Peyer's patch (tissue), 4 donors: ENCODE results near the gene ALG11.

Source experiments
- CTCF ChIP-seq, 6 experiments: fragments of 450-650 bp in 4 of 6; fragments of 200-600 bp in 2 of 6; sonication (generic) in 1 of 6; IDR thresholded peaks; one replicate each; pipeline ENCODE4 v1.5.1; 2017 to 2019; ENCODE audit warnings: antibody characterized with exemption in 6 of 6, mild to moderate bottlenecking in 3 of 6, moderate library complexity in 1 of 6
- POLR2A ChIP-seq, 2 donors: fragments of 450-650 bp; IDR thresholded peaks; one replicate each; pipeline ENCODE4 v1.5.1; 2017; ENCODE audit warnings: antibody characterized with exemption in 2 of 2, mild to moderate bottlenecking in 2 of 2, moderate library complexity in 2 of 2

- no peak for TF ChIP-seq CTCF (IDR thresholded peaks at IDR 0.05)
- no peak for TF ChIP-seq POLR2A (IDR thresholded peaks at IDR 0.05)
These were observed 8.0 kb downstream of the ALG11 start for GRCh38 chr13:52020191-52020590.
